AG04450 (cell line): ENCODE results near the gene HEMK1. TPM values are rescaled to one million over a fixed set of nuclear protein-coding genes. Genes with fewer than 3 reads are reported as not detected.

Experiments used
- CTCF ChIA-PET: fragments of 300-600, 350-600 bp; formaldehyde crosslinking; extraction: SDS; loops from one replicate; lab custom pipeline; 2022; ENCODE audit warnings: antibody characterized with exemption, inconsistent platforms; lab: Charles Lee
- POLR2A ChIA-PET: fragments of 350-600 bp; formaldehyde crosslinking; extraction: SDS; loops from one replicate; lab custom pipeline; 2021; ENCODE audit warnings: antibody characterized with exemption, inconsistent platforms; lab: Yijun Ruan, JAX
- DNase-seq: peaks from one replicate; pipeline ENCODE4 v3.0.0-alpha.2; 2011; ENCODE audit warnings: low read depth, low spot score
- H3K27ac ChIP-seq: one replicate; pipeline ENCODE4 v1.5.1; 2012; ENCODE audit warnings: low read depth, low read length, control low read depth
- H3K27me3 ChIP-seq: one replicate; pipeline ENCODE4 v1.6.0; 2012; ENCODE audit warnings: low read length; ENCODE audit not compliant: control insufficient read depth, insufficient read depth
- H3K4me3 ChIP-seq: 2 replicates; pipeline ENCODE4 v1.5.1; 2011; ENCODE audit warnings: mild to moderate bottlenecking, low read depth, low read length, control low read depth
- H3K9me3 ChIP-seq: 2 replicates; pipeline ENCODE4 v1.5.1; 2012; ENCODE audit warnings: low read length; ENCODE audit not compliant: control insufficient read depth, insufficient read depth
- polyA plus RNA-seq: library from polyadenylated mRNA; depleted of rRNA; stranded (reverse); fragments of >200 nt; gene quantifications from 2 replicates; pipeline ENCODE4 v1.2.3, GENCODE V29; 2011
- TF ChIP-seq, protein P1 (sequence below): IDR thresholded peaks from 2 replicates; pipeline ENCODE4 v1.5.1; 2011; ENCODE audit warnings: low read depth, low read length, control low read depth, inconsistent platforms

The HEMK1 gene
- polyA plus RNA-seq, 1 experiment = 12.1 TPM

DNA sequence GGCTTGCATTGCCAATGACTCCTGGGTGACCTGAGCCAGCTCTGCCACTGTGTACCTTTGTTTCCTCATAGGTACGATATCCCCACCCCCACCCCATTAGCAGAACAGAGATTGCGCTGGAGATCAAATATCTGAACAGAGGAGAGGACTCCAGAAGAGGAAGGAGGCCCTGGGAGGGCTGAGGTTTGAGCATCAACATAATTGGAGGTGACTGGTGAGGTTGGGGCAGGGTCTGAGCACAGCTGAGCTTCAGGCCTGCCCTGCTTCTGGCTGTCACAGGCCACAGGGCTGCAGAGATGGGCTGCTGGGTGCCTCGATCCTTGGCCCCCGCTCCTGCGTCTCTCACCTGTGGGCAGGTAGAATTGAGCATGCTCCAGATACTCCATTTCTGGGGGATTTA, 44.6 kb upstream of the HEMK1 start:
- Histone ChIP-seq H3K9me3 (no peaks in the 10 kb centered on the region), H3K4me3 (no peak overlapping the region), H3K27ac (no peak overlapping the region), H3K27me3 (peaks cover 40% of the 10 kb centered on the region)
- no peak for DNase-seq
- POLR2A ChIA-PET = no interaction called here
- TF ChIP-seq, protein P1, sequence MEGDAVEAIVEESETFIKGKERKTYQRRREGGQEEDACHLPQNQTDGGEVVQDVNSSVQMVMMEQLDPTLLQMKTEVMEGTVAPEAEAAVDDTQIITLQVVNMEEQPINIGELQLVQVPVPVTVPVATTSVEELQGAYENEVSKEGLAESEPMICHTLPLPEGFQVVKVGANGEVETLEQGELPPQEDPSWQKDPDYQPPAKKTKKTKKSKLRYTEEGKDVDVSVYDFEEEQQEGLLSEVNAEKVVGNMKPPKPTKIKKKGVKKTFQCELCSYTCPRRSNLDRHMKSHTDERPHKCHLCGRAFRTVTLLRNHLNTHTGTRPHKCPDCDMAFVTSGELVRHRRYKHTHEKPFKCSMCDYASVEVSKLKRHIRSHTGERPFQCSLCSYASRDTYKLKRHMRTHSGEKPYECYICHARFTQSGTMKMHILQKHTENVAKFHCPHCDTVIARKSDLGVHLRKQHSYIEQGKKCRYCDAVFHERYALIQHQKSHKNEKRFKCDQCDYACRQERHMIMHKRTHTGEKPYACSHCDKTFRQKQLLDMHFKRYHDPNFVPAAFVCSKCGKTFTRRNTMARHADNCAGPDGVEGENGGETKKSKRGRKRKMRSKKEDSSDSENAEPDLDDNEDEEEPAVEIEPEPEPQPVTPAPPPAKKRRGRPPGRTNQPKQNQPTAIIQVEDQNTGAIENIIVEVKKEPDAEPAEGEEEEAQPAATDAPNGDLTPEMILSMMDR = no peak
- CTCF ChIA-PET = interaction anchor here (0.7 kb wide), 1 partner anchor 18 kb away, joined by 4 read pairs; no protein-coding TSS in a partner anchor

DNA sequence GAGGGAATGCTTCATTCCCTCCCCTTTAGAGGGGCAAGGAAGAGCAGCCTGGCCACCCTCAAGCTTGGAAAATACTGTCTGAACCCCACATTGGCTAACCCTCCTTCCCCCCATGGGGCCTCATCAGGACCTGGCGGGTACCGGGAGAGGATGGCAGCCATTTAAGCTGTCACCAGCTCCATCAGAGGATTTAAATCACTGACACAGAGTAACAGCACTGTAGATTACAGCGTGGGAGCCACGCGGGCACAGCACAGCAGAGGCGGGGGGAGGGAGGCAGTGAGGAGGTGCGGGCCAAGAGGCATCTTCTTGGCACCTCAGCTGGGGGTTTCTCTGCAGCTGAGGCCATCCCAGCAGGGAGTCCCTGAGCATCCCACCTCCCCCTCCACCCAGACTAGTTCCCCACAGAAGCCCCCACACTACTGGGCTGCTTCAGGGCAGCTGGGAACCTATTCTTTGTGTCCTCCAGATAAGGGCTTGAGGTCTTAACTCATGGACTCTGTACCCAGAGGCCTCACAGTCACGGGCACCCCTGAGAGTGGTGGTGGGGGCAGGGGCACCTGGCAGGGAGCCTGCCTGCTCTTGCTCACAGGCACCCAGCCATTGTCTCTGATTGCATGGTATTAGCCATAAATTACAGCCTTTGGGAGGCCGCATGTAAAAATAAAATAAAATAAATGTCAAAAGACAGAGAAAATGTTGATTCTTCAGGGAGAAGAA, 44.0 kb upstream of the HEMK1 start:
- ChIA-PET POLR2A (no interaction called here), CTCF (no interaction called here)
- Histone ChIP-seq H3K4me3 (no peak overlapping the region), H3K27me3 (peaks cover 45% of the 10 kb centered on the region), H3K27ac (no peak overlapping the region), H3K9me3 (no peaks in the 10 kb centered on the region)
- TF ChIP-seq, protein P1 = no peak
- DNase-seq = no peak

GRCh38 chr3:50525987-50526386, 43.3 kb upstream of the HEMK1 start:
- CTCF ChIA-PET = no interaction called here
- no peak overlapping the region for H3K27ac ChIP-seq
- TF ChIP-seq, protein P1 = no peak
- H3K27me3 ChIP-seq = peaks cover 47% of the 10 kb centered on the region
- POLR2A ChIA-PET = no interaction called here
- no peaks in the 10 kb centered on the region for H3K9me3 ChIP-seq
- DNase-seq = no peak
- H3K4me3 ChIP-seq = no peak overlapping the region

DNA sequence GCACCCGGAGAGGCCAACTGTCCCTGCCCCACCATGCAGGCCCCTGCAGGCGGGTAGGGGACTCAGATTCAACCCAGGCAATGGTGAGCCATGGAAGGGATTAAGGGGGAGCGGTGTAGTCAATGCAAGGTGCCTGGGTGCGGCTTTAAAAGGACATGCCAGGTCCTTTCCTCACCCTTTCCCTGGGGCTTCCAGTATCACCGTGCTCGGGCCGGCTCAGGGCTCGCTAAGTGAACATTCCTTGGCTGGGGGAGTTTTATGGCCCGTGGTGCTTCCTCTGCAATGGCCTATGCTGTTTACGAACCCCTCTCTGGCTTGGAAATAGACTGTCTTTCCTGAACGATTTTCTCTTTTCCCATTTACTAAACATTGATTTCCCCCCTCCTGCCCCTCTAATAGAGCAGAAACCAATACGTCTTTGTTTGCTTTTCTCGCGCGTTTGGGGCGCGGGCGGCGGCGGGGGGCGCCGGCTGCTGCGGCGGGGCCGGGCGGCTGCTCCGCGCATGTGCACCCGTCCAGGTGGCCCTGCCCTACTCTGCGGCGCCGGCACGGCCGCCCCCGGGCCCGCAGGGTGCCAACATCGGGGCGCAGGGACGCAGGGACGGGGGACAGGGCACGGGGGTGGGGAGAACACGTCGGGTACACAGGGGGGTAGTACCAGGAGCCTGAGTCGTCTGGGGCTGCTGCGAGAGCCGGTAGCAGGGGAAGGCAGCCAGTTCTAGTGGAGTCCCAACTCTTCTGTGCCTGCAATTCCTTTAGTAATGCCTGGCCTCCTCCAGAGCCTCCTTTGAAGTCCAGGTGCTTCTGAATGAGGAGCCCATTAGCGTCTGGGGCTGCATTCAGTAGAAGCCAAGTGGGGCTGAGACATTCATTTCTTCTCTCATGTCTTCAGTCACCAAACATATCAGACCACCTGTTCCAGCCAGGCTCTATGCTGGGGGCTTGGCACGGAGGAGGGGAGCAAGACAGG, 39.0 kb upstream of the HEMK1 start:
- Histone ChIP-seq H3K27me3 (peaks cover 65% of the 10 kb centered on the region), H3K4me3 (no peak overlapping the region), H3K27ac (no peak overlapping the region), H3K9me3 (no peaks in the 10 kb centered on the region)
- no peak for DNase-seq
- ChIA-PET POLR2A (no interaction called here), CTCF (no interaction called here)
- TF ChIP-seq, protein P1 = no peak
